IPS-NIHi11 (cell line): ENCODE results near the gene SDHA.
"Not testable (repeated sequence)": the region's sequence is repeated elsewhere in the genome, so short reads cannot be mapped to it uniquely, and the experiment has no call there.

Experiments
- DNase-seq: peaks from one replicate; pipeline ENCODE4 v3.0.0; 2012; ENCODE audit warnings: mixed read lengths, low spot score

Gene SDHA

GRCh38 chr5:186091-187041 is 31.8 kb upstream of the SDHA start:
- no peak for DNase-seq

- DNase-seq, result no peak
Observed at GRCh38 chr5:187042-187431, 31.1 kb upstream of the SDHA start.

- DNase-seq, result no peak
Observed at GRCh38 chr5:187617-188451, 30.3 kb upstream of the SDHA start.

GRCh38 chr5:188488-189481 is 29.3 kb upstream of the SDHA start:
- peak; percentile 97 for DNase-seq

DNA sequence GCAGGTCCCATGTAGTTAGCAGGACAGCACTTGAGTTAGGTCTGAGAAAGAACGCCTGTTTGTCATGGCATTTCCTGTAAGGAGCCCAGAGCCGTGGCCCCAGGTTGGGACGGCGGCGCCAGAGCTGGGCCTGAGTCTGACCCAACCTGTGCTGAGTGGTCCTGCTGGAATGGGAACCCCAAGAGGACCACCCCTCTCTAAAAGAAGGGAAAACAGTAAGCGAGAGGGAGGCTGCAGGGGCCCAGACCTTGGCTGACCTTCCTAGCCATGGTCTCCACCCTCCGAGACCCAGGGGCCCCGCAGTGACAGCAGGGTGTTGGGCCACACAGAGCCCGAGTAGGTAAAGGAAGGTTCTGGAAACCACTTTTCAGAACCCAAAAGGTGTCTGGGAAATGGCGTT is 28.6 kb upstream of the SDHA start:
- no peak for DNase-seq

- DNase-seq, result no peak
Observed at GRCh38 chr5:189976-190365, 28.1 kb upstream of the SDHA start.

- DNase-seq, result no peak
Observed at GRCh38 chr5:190366-191035, 27.6 kb upstream of the SDHA start.

GRCh38 chr5:191036-191948 is 26.8 kb upstream of the SDHA start, which contains the start of gene LRRC14B:
Gene LRRC14B, plus strand, starts transcription at chr5:191495. Its CDS starts 44 bp downstream, at chr5:191539.
- no peak for DNase-seq

- no peak for DNase-seq
Observed at GRCh38 chr5:191949-192690, 26.0 kb upstream of the SDHA start.

- DNase-seq, result no peak
Observed at GRCh38 chr5:192691-192969, 25.5 kb upstream of the SDHA start.

DNA sequence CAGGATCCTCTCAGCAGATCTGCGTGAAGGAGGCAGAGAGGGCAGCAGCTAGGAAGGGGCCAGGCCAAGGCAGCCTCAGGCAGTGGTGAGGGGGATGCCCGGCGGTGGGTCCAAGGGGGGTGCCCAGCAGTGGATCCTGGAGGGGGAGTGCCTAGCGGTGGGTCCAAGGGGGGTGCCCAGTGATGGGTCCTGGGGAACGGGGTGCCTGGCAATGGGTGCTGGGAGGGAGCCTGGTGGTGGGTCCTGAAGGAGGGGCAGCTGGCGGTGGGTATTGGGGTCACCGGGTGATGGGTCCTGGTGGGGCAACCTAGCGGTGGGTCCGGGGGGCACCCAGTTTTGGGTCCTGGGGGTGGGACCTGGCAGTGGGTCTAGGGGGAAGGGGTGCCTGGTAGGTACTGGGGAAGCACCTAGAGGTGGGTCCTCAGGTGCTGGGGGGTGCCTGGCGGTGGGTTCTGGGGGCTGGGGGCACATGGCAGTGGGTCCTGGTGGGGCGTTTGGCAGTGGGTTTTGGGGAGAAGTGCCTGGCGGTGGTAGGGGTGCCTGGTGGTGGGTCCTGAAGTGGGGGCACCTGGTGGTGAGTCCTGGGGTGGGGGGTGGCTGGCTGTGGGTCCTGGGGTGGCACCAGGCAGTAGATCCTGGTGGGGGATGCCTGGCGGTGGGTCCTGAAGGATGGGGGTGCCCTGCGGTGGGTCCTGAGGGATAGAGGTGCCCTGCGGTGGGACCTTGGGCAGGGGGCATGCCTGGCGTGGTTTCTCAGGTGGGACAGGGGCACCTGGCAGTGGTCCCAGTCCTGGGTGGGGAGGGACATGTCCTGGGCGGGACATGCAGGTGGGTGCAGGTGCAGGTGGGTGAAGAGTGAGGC is 24.9 kb upstream of the SDHA start:
- no peak for DNase-seq

GRCh38 chr5:194102-194501 is 24.0 kb upstream of the SDHA start:
- DNase-seq, result no peak

DNA sequence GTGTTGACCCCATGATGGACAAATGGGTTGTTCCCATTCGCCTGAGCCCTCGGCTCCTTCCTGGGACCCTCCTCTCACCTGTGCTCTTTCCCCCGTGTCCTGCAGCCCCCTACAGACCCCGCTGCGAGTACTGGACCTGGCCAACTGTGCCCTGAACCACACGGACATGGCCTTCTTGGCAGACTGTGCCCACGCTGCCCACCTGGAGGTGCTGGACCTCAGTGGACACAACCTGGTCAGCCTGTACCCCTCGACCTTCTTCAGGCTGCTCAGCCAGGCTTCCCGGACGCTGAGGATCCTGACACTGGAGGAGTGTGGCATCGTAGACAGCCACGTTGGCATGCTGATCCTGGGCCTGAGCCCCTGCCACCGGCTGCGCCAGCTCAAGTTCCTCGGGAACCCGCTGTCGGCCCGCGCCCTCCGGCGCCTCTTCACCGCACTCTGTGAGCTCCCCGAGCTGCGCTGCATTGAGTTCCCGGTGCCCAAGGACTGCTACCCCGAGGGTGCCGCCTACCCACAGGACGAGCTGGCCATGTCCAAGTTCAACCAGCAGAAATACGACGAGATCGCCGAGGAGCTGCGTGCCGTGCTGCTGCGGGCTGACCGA is 23.4 kb upstream of the SDHA start:
- DNase-seq, result no peak

DNA sequence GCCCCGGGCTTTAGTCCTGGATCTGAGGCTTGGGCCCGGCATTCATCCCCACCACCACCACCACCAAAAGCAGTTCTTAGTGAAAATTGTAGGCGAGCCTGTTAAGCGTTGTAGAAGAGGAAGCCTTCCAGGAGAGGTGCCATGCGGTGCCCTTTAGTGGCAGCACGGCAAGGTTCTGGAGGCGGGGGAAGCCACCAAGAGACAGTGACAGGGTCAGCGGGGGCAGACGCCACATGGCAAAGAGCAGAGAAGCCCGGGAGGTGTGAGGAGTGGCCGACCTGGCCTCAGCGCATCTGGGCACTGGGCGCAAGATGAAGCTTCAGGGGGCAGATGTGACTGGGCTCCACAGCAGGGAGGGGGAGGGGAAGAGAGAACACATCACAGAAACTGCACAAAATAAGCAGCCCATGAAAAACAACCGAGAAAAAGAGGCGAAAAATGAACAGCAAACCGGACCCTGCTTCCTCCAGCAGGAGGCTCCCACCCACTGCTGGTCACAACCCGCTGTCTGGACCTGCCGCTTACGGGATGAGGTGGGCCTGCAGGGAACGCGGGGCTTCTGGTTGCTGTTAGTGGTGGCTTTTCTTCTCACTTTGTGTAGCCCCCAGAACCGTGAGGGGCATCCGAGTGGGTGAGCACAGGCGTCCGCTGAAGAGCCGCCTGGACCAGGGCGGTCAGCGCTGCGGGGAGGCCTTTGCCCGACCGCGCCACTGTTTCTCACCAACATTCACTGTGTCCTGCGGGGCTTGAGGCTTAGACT is 22.5 kb upstream of the SDHA start:
- peak; percentile 67 for DNase-seq

DNA sequence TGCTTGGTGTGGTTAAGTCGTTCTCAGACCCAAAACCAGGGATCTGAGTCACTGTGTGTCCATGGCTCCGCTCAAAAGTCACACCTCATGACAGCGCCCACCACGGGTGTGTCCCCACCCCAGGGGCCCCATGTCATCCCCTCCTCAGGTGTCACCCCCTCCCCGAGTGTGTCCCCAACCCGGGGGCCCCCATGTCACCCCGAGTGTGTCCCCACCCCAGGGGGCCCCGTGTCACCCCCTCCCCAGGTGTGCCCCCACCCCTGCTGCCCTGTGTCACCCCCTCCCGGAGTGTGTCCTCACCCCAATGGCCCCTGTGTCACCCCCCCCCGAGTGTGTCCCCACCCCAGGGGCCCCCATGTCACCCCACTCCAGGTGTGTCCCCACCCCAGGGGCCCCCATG is 21.8 kb upstream of the SDHA start:
- DNase-seq, result no peak

DNA sequence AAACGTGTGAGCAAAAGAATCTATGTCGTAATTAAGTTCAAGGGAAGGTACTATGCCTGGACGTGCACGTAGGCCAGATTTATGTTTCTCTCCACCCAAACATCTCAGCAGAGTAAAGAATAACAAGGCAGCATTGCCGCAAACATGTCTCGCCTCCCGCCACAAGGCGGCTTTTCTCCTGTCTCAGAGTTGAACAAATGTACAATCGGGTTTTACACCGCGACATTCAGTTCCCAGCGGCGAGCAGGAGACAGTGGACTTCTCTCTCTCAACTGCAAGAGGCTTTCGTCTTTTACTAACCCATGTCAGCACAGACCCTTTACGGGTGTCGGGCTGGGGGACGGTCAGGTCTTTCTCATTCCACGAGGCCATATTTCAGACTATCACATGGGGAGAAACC is 21.1 kb upstream of the SDHA start:
- not testable (repeated sequence) for DNase-seq

- peak; percentile 35 for DNase-seq
Observed at GRCh38 chr5:197892-198489, 20.1 kb upstream of the SDHA start.
